Umbilical cord (tissue), 2 donors: ENCODE results near the gene VAV1. TPM values are rescaled to one million over a fixed set of nuclear protein-coding genes. Genes with fewer than 3 reads are reported as not detected.
A peak's percentile ranks its signal among the peaks of the same experiment; 100 is the strongest.
"Not testable (repeated sequence)": the region's sequence is repeated elsewhere in the genome, so short reads cannot be mapped to it uniquely, and the experiment has no call there.

ENCODE experiments used
- DNase-seq: peaks from one replicate; pipeline ENCODE4 v3.0.0-alpha.2; 2015; ENCODE audit warnings: low spot score
- total RNA-seq: library from RNA; depleted of rRNA; stranded (reverse); fragments of >200 nt; gene quantifications from one replicate; pipeline ENCODE4 v1.2.3, GENCODE V29; 2014; ENCODE audit warnings: low replicate concordance; ENCODE audit not compliant: insufficient read depth

VAV1 gene
- total RNA-seq, 1 donor from 2014 or later: 8.2 TPM

DNA sequence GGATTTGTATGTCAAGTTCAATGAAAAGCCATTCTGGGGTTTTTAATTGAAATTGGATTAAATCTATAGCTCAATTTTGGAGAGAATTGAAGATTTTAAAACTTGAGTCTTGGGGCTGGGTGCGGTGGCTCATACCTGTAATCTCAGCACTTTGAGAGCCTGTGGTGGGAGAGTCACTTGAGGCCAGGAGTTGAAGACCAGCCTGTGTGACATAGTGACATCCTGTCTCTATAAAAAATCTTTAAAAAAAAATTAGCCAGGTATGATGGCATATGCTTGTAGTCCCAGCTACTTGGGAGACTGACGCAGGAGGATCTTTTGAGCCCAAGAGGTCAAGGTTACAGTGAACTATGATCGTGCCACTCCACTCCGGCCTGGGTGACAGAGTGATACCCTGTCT is 41.2 kb downstream of the VAV1 start:
- no peak for DNase-seq

DNA sequence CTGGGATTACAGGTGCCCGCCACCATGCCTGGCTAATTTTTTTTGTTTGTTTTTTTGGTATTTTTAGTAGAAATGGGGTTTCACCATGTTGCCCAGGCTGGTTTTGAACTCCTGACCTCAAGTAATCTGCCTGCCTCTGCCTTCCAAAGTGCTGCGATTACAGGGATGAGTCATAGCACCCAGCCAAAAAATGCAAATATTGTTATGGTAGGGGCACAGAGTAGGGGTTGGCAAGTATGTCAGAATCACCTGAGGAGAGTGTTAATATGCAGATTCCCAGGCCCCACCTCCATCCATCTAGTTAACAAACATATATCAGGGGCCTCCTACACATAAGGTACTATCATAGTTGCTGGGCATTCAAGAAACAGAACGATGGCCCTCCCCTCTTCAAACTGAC is 44.7 kb downstream of the VAV1 start:
- DNase-seq: no peak

DNA sequence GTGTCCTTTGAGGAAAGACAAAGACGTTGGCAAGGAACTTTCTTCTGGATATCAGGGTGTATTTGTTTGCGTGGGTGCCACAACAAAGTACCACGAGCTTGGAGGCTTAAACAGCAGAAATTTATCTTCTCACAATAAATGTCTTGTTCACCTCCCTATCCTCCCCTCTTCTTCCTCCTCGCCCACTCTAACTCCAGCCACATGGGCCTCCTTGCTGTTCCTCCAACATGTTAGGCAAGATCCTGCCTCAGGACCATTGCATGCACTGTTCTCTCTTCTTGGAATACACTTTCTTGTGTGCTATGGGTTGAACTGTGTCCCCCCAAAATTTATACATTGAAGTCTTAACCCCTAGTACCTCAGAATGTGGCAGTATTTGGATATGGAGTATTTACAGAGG is 45.7 kb downstream of the VAV1 start:
- no peak for DNase-seq

DNA sequence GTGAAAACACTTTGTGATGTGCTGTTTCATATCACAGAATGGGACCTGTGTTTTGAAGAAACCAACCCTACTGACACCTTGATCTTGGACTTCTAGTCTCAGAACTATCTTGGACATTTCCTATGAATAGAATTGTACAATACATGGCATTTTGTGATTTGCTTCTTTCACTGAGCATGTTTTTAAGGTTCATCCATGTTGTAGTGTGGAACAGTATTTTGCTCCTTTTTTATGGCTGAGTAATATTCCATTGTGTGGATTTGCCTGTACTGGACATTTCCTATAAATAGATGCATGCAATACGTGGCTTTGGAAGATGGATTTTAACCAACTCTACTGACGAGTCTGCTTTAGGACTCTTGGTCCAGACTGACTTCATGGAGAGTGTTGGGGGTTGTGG is 46.8 kb downstream of the VAV1 start:
- DNase-seq: no peak

DNA sequence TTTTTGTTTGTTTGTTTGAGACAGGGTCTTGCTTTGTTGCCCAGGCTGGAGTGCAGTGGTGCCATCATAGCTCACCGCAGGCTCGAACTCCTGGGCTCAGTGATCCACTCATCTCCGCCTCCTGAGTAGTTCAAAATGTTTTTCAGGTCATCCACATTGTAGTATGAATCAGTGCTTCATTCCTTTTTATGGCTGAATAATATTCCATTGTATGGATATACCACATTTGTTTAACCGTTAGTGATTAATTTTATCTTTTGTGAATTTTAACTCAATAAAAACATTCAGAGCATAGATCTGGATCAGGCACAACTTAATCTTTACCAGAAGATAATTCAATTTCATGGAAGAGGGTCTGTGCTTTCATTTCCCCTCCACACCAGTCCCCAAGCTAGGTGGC is 47.7 kb downstream of the VAV1 start:
- DNase-seq: no peak

DNA sequence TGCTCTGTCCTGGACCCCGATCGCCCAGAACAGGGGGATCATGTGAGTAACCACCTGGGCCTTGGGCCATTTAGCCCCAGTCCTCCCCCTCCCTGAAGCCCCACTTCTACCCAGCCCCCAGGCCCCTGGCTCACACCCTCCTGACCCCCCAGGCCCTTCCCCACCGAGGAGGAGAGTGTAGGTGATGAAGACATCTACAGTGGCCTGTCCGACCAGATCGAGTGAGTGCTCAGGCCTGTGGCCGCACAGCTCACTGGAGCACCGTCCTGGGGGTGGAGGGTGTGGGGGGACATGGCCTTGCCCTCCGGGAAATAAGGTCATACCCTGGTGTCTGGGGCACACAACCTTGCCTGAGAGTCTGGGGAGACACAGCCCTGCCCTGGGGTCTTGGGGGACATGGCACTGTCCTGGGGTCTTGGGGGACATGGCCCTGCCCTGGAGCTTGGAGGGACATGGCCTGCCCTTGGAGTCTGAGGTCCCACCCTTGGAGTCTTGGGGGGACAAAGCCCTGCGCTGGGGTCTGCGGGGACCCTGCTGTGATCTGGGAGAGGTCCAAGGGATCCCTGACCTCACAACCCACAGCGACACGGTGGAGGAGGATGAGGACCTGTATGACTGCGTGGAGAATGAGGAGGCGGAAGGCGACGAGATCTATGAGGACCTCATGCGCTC is 49.3 kb downstream of the VAV1 start:
- DNase-seq: no peak

DNA sequence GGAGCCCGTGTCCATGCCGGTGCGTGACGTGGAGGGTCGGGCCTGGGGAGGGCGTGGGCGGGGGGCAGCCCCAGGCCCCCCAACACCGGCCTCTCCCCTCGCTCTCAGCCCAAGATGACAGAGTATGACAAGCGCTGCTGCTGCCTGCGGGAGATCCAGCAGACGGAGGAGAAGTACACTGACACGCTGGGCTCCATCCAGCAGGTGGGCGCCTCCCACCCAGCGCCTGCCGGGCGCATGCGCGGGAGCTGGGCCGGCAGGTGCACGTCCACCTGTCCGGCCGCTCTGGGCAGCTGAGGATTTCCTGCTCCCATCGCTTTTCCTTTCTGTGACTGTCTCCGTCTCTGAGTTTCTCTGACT is 49.8 kb downstream of the VAV1 start:
- DNase-seq: no peak

DNA sequence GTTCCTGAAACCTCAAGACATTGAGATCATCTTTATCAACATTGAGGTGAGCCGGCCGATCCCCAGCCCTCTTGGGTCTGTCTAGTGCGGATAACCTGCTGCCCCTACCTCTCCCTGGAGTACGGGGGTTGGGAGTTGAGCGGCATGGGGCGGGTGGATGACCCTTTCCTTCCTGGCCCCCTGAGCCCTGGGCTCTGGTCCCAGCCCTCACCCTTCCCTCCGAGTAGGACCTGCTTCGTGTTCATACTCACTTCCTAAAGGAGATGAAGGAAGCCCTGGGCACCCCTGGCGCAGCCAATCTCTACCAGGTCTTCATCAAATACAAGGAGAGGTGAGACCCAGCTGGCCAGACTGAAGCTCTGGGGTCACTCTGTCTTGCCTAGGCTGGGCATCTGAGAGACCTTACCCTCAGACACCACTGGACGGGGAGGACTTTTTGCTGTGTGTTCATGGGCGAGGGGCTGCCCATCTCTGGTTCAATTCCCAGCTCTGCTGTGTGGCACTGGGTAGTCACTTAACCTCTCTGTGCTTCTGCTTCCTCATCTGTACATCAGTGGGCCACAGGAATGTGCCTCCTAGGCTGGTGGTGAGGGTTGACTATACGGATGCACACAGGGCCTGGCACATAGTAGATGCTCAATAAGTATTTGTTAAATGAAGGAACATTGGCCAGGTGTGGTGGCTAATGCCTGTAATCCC is 52.7 kb downstream of the VAV1 start:
- no peak for DNase-seq

DNA sequence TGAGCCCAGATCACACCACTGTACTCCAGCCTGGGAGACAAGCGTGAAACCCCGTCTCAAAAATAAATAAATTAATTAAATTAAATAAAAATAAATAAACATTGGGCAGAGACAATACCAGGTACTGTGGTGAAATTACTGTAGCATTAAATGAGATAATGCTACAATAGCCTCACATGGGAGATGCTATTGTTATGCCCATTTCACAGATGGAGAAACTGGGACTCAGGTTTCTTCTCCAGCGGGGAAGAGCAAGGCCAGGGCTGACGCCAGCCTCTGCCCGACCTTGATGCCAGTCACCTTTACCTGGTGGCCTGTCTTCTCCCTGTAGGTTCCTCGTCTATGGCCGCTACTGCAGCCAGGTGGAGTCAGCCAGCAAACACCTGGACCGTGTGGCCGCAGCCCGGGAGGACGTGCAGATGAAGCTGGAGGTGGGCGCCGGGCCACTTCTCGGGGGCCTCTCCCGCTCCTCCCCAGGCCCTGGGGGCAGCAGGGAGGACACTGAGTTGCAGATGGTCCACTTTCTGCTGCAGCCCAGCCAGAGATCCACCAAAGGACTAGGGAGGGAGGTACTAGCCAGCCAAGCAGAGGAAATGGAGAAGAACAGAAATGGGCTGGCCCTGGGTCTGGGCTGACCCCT is 53.9 kb downstream of the VAV1 start:
- no peak for DNase-seq

DNA sequence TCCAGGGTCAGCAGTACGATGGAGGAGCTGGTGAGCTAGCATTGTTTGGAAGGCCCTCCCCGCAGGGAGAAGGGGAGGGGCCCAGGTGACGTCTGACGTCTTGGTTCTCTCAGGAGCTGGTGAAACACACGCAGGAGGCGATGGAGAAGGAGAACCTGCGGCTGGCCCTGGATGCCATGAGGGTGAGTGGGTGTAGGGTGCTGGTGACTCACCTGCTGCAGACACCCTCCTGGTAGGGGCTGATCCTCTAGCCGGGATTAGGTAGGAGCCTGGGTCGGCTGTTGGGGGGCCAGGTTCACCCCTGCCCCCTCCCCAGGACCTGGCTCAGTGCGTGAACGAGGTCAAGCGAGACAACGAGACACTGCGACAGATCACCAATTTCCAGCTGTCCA is 55.8 kb downstream of the VAV1 start:
- DNase-seq: no peak

DNA sequence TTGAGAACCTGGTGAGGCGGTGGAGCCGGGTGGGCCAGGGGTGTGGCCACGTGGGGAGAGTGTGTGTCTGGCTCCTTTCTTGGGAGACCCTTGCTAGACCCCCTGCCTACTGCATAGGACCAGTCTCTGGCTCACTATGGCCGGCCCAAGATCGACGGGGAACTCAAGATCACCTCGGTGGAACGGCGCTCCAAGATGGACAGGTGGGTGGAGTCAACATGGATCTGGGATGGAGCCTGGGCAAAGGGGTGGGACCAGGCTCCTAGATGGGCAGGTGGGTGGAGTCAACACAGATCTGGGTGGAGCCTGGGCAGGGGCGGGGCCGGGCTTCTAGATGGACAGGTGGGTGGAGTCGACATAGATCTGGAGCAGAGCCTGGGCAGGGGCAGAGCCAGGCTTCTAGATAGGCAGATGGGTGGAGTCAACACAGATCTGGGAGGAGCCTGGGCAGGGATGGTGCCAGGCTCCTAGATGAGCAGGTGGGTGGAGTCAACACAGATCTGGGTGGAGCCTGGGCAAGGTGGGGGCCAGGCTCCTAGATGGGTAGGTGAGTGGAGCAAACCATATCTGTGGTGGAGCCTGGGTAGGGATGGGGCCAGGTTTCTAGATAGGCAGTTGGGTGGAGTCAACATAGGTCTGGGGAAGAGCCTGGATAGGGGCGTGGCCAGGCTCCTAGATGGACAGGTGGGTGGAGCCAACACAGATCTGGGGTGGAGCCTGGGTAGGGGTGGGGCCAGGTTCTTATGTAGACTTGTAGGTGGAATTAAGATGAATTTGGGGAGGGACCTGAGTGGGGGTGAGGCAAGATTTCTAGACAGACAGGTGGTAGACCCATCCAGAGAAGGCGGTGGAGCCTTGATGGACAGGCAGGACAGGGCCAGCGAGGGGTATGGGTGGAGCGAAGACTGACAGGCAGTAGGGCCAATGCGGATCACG is 56.5 kb downstream of the VAV1 start:
- DNase-seq: no peak

DNA sequence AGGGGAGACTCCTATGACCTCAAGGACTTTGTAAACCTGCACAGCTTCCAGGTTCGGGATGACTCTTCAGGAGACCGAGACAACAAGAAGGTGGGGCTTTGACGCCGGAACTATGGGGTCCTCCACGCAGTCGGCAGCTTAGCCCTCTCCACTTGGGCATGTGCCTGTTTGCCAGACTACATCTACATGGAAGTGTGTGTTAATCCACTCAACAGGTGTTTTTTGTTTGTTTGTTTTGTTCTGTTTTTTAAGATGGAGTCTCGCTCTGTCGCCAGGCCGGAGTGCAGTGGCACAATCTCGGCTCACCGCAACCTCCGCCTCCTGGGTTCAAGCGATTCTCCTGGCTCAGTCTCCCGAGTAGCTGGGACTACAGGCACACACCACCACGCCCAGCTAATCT is 57.3 kb downstream of the VAV1 start:
- not testable (repeated sequence) for DNase-seq

DNA sequence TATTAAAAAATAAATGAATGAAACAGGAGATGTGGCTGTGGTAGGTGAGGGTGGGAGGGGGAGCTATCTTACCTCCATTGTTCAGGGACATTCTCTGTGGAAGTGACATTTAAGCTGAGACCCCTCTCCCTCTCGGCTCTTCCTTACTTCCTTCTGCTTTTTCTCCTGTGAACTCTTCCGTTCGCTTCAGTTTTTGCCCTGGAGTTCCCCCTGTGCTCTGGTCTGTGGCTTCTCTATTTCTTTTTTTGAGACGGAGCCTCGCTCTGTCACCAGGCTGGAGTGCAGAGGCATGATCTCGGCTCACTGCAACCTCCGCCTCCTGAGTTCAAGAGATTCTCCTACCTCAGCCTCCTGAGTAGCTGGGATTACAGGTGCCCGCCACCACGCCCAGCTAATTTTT is 58.6 kb downstream of the VAV1 start:
- DNase-seq: peak; percentile 17

DNA sequence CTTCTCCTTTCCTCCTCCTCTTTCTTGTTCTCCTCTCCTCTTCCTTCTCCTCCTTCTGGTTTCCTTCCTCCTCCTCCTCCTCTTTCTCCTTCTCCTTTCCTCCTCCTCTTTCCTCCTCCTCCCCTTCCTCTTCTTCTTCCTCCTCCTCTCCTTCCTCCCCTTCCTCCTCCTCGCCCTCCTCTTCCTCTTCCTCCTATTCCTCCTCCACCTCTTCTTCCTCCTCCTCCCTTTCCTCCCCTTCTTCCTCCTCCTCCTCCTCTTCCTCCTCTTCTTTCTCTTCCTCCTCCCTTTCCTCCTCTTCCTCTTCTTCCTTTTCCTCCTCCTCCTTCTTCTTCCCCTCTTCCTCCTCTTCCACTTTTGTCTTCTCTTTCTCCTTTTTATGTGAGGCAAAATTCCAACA is 59.9 kb downstream of the VAV1 start:
- DNase-seq: no peak

DNA sequence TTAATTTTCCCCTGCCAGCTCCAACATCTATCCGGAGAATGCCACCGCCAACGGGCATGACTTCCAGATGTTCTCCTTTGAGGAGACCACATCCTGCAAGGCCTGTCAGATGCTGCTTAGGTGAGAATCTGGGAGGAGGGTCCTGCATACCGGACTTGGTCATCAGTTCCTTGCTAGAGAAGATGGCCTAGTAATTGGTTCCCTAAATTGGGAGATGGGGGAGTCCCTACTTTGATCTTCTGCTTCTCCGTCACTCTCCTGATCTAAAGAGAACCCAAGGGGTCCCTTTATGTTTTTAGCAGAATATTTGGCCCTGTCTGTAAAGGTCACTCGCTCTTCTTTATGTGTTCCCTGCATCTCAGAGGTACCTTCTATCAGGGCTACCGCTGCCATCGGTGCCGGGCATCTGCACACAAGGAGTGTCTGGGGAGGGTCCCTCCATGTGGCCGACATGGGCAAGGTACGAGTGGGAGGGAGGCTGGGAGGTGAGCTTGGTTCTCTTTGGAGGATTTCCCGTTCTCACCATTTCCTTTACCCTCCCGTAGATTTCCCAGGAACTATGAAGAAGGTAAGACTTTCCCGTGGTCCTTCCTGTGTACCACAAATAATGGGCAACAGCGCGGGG is 60.8 kb downstream of the VAV1 start:
- no peak for DNase-seq

DNA sequence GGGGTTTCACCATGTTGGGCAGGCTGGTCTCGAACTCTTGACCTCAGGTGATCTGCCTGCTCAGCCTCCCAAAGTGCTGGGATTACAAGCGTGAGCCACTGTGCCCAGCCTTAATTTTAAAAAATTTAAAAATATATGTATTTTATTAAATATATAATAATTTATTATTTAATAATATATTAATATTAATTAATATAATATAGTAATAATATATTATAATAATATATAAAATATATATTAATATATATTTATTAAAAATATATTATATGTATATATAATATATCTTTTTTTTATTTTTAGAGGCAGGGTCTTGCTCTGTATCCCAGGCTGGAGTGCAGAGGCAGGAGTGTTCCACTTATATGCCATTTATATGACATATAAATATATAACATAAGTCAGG is 61.9 kb downstream of the VAV1 start:
- no peak for DNase-seq

DNA sequence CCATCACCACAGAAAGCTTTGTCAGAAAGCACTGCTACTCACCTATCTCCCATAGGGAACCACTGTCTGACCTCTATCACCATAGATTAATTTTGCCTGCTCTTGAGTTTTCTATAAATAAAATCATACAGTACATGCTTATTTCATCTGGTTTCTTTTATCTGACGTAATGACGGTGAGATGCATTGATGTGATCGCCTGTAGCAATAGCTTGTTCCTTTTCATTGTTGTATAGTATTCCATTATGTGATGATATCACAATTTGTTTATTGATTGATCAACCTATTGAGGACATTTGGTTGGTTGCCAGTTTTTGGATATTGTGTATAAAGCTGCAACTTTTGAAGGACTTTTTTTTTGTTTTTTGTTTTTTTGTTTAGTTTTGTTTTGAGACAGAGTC is 63.0 kb downstream of the VAV1 start:
- no peak for DNase-seq

DNA sequence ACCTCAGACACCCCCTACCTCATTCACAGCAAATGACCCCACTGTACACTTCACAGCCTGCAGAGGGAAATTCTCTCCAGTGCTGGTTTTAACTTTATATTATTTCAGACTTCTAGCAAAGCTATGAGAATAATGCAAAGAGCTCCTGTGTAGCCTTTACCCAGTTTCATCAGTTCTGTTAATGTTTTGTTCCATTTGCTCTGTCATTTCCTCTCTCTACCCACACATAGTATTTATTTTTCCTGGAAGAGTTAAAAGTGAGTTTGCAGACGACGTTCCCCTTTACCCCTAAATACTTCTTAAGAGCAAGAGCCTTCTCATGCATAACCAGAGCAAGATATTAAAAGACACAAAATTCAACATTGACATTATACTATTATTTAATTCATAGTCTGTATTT is 65.0 kb downstream of the VAV1 start:
- DNase-seq: no peak

DNA sequence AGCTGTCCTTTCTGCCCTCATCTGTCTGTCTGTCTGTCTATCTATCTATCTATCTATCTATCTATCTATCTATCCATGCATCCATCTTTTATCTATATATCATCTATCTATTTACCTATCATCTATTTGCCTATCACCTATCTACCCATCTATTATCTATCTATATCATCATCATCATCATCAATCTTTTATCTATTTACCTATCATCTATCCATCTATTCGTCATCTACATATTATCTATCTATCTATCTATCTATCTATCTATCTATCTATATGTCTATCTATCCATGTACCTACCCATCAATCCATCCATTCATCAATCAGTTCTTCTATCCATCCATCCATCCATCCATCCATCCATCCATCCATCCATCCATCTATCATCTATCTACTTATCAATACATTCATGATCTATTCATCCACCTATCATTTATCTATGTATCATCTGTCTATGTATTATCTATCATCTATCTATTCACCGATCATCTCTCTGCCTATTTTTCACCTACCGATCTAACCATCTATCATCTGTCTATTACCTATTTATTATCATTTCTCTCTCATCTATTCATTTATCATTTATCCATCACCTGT is 65.7 kb downstream of the VAV1 start:
- DNase-seq: no peak

DNA sequence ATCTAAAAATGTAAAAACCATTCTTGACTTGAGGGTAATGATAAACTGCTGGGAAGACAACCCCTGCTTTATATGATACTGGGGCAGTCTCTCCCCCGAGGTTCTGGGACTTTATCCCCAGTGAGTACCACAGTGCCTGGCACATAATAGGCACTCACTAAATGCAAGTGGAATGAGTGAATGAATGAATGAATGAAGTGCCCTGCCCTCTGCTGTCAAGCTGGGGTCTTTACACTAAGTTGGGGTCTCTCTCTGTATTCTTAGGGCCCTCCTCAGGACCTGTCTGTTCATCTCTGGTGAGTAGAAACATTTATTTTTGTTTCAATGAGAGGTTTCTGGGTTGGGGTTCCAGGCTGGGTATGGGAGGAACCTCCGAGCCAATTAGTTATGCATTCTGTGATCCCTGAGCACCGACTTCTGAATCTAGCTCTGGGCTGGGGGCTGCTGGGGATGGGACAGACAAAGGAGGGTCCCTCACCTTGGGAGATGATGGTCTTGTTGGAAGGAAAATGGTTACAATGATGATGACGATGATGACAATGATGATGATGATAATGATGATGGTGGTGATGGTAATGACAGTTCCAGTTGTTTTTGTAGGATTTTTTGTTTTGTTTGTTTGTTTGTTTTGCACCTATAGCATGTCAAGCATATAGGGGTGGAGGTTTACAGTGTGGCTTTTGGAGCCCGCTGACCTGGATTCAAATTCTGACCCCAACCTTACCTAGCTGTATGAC is 70.5 kb downstream of the VAV1 start:
- no peak for DNase-seq

DNA sequence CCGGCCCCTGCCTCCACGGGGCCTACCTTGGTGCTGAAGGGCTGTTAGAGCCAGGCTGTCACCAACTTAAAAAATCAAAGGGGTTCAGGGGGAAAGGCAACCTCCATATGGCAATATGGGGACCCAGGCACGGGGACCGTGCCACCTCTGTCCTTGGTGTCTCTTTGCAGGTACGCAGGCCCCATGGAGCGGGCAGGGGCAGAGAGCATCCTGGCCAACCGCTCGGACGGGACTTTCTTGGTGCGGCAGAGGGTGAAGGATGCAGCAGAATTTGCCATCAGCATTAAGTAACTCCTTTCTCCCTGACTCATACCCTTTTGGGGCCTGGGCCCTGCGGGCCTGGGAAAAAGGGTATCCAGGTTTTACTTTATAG is 75.3 kb downstream of the VAV1 start:
- no peak for DNase-seq
